ENCODE measurements around the gene N4BP2L1.

The N4BP2L1 gene

GRCh38 chr13:32446220-32446619 lies 18.3 kb upstream of the N4BP2L1 start:
- no peak for TF ChIP-seq CTCF (IDR thresholded peaks at IDR 0.05; ENCODE audit: low read depth, low read length)
- H3K9me3 ChIP-seq: no peaks in the 10 kb centered on the region
- H3K4me1 ChIP-seq: peaks cover 13% of the 10 kb centered on the region
- H3K4me3 ChIP-seq (ENCODE audit: low read depth, low read length): no peak overlapping the region
- H3K27me3 ChIP-seq: no peaks in the 10 kb centered on the region
- no peak for DNase-seq
- no peaks in the 10 kb centered on the region for H3K36me3 ChIP-seq

- no peak for TF ChIP-seq CTCF (IDR thresholded peaks at IDR 0.05; ENCODE audit: low read depth, low read length)
- Histone ChIP-seq H3K27me3 (no peaks in the 10 kb centered on the region), H3K36me3 (no peaks in the 10 kb centered on the region), H3K4me3 (ENCODE audit: low read depth, low read length) (no peak overlapping the region), H3K9me3 (no peaks in the 10 kb centered on the region), H3K4me1 (peaks cover 13% of the 10 kb centered on the region)
- DNase-seq: no peak
Measured at GRCh38 chr13:32445461-32445860, 17.5 kb upstream of the N4BP2L1 start.

GRCh38 chr13:32443111-32443510 lies 15.2 kb upstream of the N4BP2L1 start:
- peaks cover 5% of the 10 kb centered on the region for H3K4me1 ChIP-seq
- no peaks in the 10 kb centered on the region for H3K27me3 ChIP-seq
- peak; percentile 27 for DNase-seq
- H3K9me3 ChIP-seq: no peaks in the 10 kb centered on the region; the same call in 1 of the 2 replicates
- H3K36me3 ChIP-seq: no peaks in the 10 kb centered on the region
- peak; percentile 55 for TF ChIP-seq CTCF (IDR thresholded peaks at IDR 0.05; ENCODE audit: low read depth, low read length)
- no peak overlapping the region for H3K4me3 ChIP-seq (ENCODE audit: low read depth, low read length)

- no peak for DNase-seq
- Histone ChIP-seq H3K27me3 (no peaks in the 10 kb centered on the region), H3K4me3 (ENCODE audit: low read depth, low read length) (no peak overlapping the region), H3K9me3 (no peaks in the 10 kb centered on the region; the same call in 1 of the 2 replicates), H3K4me1 (no peaks in the 10 kb centered on the region), H3K36me3 (no peaks in the 10 kb centered on the region; the same call in 1 of the 2 replicates)
- TF ChIP-seq CTCF (IDR thresholded peaks at IDR 0.05; ENCODE audit: low read depth, low read length): no peak
Measured at GRCh38 chr13:32438871-32439270, 10.9 kb upstream of the N4BP2L1 start.

- DNase-seq: no peak
- Histone ChIP-seq H3K27me3 (no peaks in the 10 kb centered on the region), H3K4me3 (ENCODE audit: low read depth, low read length) (no peak overlapping the region), H3K4me1 (no peaks in the 10 kb centered on the region), H3K9me3 (no peaks in the 10 kb centered on the region), H3K36me3 (no peaks in the 10 kb centered on the region; the same call in none of the 2 replicates)
- TF ChIP-seq CTCF (IDR thresholded peaks at IDR 0.05; ENCODE audit: low read depth, low read length): no peak
Measured at GRCh38 chr13:32432856-32433255, 4.9 kb upstream of the N4BP2L1 start.

GRCh38 chr13:32431361-32431760 lies 3.4 kb upstream of the N4BP2L1 start:
- Histone ChIP-seq H3K36me3 (no peaks in the 10 kb centered on the region; the same call in 1 of the 2 replicates), H3K4me3 (ENCODE audit: low read depth, low read length) (no peak overlapping the region), H3K9me3 (no peaks in the 10 kb centered on the region), H3K4me1 (no peaks in the 10 kb centered on the region), H3K27me3 (no peaks in the 10 kb centered on the region)
- no peak for TF ChIP-seq CTCF (IDR thresholded peaks at IDR 0.05; ENCODE audit: low read depth, low read length)
- no peak for DNase-seq
